Fibroblast of villous mesenchyme (primary cell): Measurements from ENCODE around the gene CCDC9B. TPM values are rescaled to one million over a fixed set of nuclear protein-coding genes. Genes with fewer than 3 reads are reported as not detected.

ENCODE experiments used
- DNase-seq: peaks from one replicate; pipeline ENCODE4 v3.0.0-alpha.2; 2010; ENCODE audit warnings: low read depth
- H3K4me3 ChIP-seq: 2 replicates; pipeline ENCODE4 v1.5.1; 2011; ENCODE audit warnings: low read depth, mild to moderate bottlenecking, low read length
- CTCF ChIP-seq: IDR thresholded peaks from 2 replicates; pipeline ENCODE4 v1.5.1; 2012; ENCODE audit warnings: low read depth, mild to moderate bottlenecking, low read length; ENCODE audit not compliant: insufficient read depth
- total RNA-seq: library from RNA; depleted of rRNA; stranded (reverse); fragments of >200 nt; gene quantifications from 2 replicates; pipeline ENCODE4 v1.2.3, GENCODE V29; 2012

The CCDC9B gene
- total RNA-seq, 1 donor: 35.4 TPM

DNA sequence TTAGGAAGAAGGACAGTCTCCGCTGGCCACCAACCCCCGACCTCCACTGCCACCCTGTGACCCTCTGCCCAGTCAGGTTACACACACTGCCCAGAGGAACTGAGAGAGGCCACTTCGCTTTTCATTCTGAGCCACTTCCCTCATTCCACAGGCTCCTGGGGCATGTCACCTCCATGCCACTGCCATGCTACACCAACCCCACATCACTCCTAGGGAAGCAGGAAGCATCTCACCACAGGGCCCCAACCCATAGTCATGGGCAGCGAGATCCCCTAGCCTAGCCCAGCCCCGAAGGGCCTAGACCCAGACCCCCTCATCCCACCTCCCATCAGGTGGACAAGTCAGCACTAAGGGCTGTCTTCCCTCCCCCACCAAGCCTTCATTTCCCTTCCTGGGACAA, 34.4 kb downstream of the CCDC9B start:
- no peak for DNase-seq
- no peak for TF ChIP-seq CTCF
- H3K4me3 ChIP-seq: no peak overlapping the region

DNA sequence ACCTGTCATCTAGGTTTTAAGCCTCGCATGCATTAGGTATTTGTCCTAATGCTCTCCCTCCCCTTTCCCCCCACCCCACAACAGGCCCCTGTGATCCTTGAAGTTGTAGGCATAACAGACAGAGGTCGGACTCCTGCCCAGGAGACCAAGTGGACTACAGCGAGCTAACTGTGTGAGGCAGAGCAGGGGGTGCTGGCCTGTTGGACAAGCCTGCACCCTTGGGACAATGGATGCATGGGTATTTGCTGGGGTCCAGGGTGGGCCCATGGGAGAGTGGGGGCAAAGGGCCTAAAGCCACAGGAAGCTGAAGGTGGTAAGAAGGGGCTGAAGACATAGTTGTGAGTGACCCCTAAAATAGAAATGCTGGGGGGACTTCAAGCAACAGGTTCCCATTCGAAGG, 35.5 kb downstream of the CCDC9B start:
- no peak for DNase-seq
- no peak overlapping the region for H3K4me3 ChIP-seq
- no peak for TF ChIP-seq CTCF

GRCh38 chr15:40303576-40303975, 37.2 kb downstream of the CCDC9B start:
- TF ChIP-seq CTCF: no peak

GRCh38 chr15:40302981-40303380, 37.8 kb downstream of the CCDC9B start:
- H3K4me3 ChIP-seq: no peak overlapping the region
- TF ChIP-seq CTCF: no peak
- DNase-seq: no peak

More at GRCh38 chr15:40303576-40303975, 37.2 kb downstream of the CCDC9B start:
- DNase-seq: no peak
- H3K4me3 ChIP-seq: no peak overlapping the region

DNA sequence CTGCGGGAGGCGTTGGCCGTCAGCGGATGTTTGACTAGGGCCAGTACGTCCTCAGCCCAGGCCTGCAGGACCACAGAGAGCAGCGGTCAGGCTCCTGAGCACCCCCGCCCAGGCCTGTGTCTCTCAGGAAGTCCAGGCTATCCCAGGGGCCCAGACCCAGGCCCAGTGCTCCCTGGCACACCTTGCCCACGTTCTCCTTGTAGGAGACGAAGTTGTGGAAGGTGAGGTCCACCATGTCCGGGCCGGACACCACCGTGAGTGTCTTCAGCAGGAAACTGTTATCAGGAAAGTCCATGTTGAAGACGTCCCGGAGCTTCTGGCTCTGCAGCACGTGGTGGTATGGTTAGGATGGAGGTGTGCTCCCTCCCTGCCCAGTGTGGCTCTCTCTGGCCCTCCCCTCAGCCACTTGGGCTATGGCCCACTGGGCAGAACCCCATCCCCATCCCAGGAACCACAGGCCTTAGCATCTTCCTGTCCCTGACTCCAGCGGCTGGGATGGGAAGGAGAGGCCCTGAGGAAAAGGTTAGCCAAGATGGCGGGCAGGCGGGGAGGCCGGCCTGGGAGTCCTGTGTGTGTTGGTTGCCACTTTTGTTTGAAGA, 38.4 kb downstream of the CCDC9B start:
- TF ChIP-seq CTCF: no peak
- no peak overlapping the region for H3K4me3 ChIP-seq
- DNase-seq: no peak

- DNase-seq: no peak
- no peak for TF ChIP-seq CTCF
- no peak overlapping the region for H3K4me3 ChIP-seq
Measured at GRCh38 chr15:40301467-40302179, 39.1 kb downstream of the CCDC9B start.
